Stimulated activated CD8-positive, alpha-beta memory T cell treated with anti-CD3 and anti-CD28 coated beads, Interleukin-12 subunit alpha, Interleukin-12 subunit beta, amount 100 ng/mL, for 24 hours (primary cell): ENCODE data around the gene GP1BA.

Experiments
- DNase-seq: peaks from one replicate; pipeline ENCODE4 v3.0.0-alpha.2; 2020; ENCODE audit errors: extremely low read depth

Gene GP1BA

GRCh38 chr17:4973256-4974114 lies 41.4 kb downstream of the GP1BA start:
- no peak for DNase-seq

DNA sequence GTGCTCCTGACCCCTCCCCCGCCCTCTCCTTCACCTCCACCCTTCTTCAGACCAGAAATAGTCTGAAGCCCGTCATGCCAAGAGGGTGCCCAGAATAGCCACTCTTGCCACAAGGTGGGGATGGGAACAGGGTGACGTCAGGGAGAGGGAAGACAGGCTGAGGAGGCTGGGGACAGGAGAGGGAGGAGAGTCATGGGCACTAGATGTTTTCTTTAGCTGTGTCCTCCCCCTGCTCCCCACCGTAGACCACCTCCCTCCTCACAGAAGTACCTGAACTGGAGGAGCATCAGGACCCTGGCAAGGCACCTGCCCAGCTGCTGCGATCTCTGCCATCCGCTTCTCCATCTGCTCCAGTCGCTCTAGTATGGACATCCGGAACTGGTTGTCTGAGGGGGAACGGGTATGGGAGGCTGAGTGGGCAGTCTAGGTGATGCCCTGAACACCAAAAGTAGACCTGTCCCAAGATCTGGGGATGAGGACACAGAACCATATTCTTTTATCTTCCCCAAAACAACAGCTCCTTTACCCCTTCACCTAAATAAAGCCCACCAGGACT lies 42.1 kb downstream of the GP1BA start:
- DNase-seq: no peak

DNA sequence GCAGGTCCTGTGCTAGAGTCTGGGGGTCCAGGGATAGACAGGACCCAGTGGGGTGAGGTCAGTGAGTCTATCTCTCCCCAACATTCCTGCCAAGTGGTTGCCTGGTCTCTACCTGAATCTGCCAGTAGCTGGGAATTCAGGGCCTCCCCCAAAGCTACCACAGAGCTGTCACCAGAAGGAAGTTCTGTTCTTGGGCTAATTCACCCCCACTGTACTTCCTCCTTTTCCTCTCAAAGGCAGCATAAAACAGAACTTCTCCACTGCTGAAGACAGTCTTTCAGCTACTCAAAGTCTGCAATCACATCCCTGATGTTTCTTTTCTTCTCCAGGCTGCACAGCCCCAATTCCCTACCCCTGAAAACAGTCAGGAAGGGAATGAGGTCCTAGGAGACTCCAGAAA lies 46.6 kb downstream of the GP1BA start:
- DNase-seq: no peak

GRCh38 chr17:4980644-4981216 lies 48.7 kb downstream of the GP1BA start:
- DNase-seq: no peak

- DNase-seq: no peak
Measured at GRCh38 chr17:4982305-4982704, 50.2 kb downstream of the GP1BA start.
